Measurements from ENCODE around the gene RSAD1. TPM values are rescaled to one million over a fixed set of nuclear protein-coding genes. Genes with fewer than 3 reads are reported as not detected.

Gene RSAD1
- total and polyA plus RNA-seq, 10 of the 15 experiments (the other 5 are each of a cell fraction or from before 2014, with no cell fraction given): 2.5 to 28.1 (median 22.6) TPM

DNA sequence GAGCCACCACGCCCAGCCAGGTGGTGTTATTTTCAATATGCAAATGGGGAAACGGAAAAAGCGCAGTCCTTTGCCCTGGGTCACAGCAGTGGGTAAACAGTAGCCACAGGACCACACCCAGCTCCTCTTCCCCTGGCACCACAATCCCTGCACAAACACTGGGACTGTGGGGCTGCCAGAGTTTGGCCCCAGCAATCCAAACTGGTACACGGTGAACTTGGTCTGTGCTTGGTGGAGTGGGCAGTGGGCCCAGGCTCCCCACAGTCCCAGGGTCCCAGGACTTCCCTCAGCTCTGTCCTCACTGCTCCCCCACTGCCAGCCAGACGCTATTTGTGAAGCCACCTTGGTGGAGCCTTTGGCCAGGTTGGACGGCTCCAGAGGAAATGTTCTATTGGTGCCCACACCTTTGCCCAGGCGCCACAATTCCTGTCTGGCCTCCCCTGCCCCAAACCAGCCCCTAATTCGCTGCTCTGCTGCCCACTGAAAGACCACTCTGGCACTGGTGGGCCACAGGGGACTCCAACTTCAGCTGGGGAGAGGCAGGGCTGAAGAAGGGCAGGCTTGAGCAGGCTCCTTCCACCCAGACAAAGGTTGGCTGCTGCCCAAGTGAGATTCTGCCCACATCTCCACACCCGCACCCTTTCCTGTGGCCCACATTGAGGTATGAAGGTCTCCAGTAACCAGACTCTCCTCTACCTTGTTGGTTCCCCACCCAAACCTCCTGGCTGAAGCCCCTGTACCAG is 12.1 kb upstream of the RSAD1 start:
- Histone ChIP-seq H3K27me3 (replicated peaks in 1 of 2; ENCODE audit: control insufficient read depth in 2 of 2, insufficient read depth in 2 of 2, low read length in 1 of 2) (peaks cover 0 to 3% of the 10 kb centered on the region in 2 experiments; a peak in 2 of 4 replicates), H3K4me3 (no peak overlapping the region), H3K36me3 (ENCODE audit: control insufficient read depth in 2 of 2, insufficient read depth in 2 of 2, low read length in 1 of 2) (no peaks in the 10 kb centered on the region), H3K4me2 (ENCODE audit: control insufficient read depth, insufficient read depth) (no peak overlapping the region), H2AFZ (ENCODE audit: control insufficient read depth, low read depth, low read length) (no peak overlapping the region), H3K79me2 (ENCODE audit: control insufficient read depth, insufficient read depth, low read length) (no peaks in the 10 kb centered on the region), H3K9ac (ENCODE audit: control insufficient read depth, insufficient read depth, low read length) (no peak overlapping the region), H3K27ac (ENCODE audit: control insufficient read depth, insufficient read depth) (no peak overlapping the region), H3K9me3 (replicated peaks; ENCODE audit: control insufficient read depth, insufficient read depth, low read length) (no peaks in the 10 kb centered on the region), H4K20me1 (ENCODE audit: control insufficient read depth, insufficient read depth) (no peaks in the 10 kb centered on the region), H3K4me1 (ENCODE audit: control insufficient read depth, insufficient read depth, low read length) (no peaks in the 10 kb centered on the region)
- DNase-seq (ENCODE audit: low read depth, low spot score) (no peak), ATAC-seq (peak; percentile 33; the same call in 2 of the 3 replicates), FAIRE-seq (no peak)
- ChIA-PET CTCF (no interaction called here), RAD21 (ENCODE audit: unreplicated experiment) (no interaction called here), POLR2A (interaction anchor here (0.6 to 0.7 kb wide), 2 partner anchors 84 to 124 kb away, joined by 4 to 5 read pairs; no protein-coding TSS in a partner anchor), SMC1A (ENCODE audit: uncharacterized antibody, unreplicated experiment) (no interaction called here)
- no TSS peak for BruUV-seq (replicated peaks)
- in situ Hi-C loops (cut with MboI) (no loop called here), intact Hi-C loops (cut with micrococcal nuclease; ENCODE audit: unreplicated experiment) (no loop called here)
- 4% methylated on average over 9 of the region's 9 CpGs for WGBS (ENCODE audit: insufficient coverage, insufficient replicate concordance, low lambda C conversion rate, missing lambda C conversion rate)
- TF ChIP-seq, protein P1, sequence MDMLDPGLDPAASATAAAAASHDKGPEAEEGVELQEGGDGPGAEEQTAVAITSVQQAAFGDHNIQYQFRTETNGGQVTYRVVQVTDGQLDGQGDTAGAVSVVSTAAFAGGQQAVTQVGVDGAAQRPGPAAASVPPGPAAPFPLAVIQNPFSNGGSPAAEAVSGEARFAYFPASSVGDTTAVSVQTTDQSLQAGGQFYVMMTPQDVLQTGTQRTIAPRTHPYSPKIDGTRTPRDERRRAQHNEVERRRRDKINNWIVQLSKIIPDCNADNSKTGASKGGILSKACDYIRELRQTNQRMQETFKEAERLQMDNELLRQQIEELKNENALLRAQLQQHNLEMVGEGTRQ (IDR thresholded peaks at IDR 0.05; ENCODE audit: borderline replicate concordance, low read depth, low read length): no peak
- TF ChIP-seq SMAD5 (IDR thresholded peaks at IDR 0.05; ENCODE audit: low read depth): no peak

DNA sequence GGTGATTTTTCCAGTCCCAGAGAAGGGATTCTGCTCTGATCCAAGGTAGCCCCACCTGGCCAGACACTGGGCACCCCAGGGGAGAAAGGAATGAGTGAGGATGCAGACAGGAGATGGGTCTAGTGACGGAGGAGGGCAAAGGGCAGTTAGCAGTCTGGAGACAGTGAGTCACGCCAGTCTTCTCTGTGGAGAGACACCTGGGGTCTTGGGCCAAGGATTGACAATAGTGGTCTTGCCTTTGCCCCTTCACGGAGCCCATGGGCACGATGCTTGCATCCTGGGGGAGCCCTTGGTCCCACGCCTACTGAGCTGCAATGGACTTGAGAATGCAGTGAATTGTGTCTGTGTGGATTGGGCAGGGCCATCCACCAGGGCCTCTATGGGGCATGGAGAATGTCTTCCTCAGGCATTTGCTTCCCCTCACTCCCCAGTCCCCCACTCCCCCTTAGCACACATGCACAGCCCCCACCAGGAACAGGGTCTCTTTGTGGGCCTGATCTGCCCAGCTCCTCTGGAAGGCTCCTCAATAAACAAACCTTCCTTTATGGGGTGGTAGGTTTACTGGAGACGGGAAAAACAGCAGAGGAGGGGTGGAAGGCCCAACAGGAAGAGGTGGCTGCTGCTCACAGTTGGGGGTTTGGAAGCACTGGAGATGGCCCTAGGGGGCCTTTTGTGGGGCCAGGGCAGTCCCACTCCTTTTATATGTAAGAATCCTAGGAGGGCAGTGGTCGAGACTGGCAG is 11.4 kb upstream of the RSAD1 start:
- BruUV-seq (replicated peaks): no TSS peak
- Histone ChIP-seq H3K4me2 (ENCODE audit: control insufficient read depth, insufficient read depth) (no peak overlapping the region), H3K4me1 (ENCODE audit: control insufficient read depth, insufficient read depth, low read length) (no peaks in the 10 kb centered on the region), H3K79me2 (ENCODE audit: control insufficient read depth, insufficient read depth, low read length) (no peaks in the 10 kb centered on the region), H2AFZ (ENCODE audit: control insufficient read depth, low read depth, low read length) (no peak overlapping the region), H4K20me1 (ENCODE audit: control insufficient read depth, insufficient read depth) (no peaks in the 10 kb centered on the region), H3K4me3 (no peak overlapping the region), H3K36me3 (ENCODE audit: control insufficient read depth in 2 of 2, insufficient read depth in 2 of 2, low read length in 1 of 2) (no peaks in the 10 kb centered on the region), H3K9me3 (replicated peaks; ENCODE audit: control insufficient read depth, insufficient read depth, low read length) (no peaks in the 10 kb centered on the region), H3K9ac (ENCODE audit: control insufficient read depth, insufficient read depth, low read length) (no peak overlapping the region), H3K27ac (ENCODE audit: control insufficient read depth, insufficient read depth) (no peak overlapping the region), H3K27me3 (replicated peaks in 1 of 2; ENCODE audit: control insufficient read depth in 2 of 2, insufficient read depth in 2 of 2, low read length in 1 of 2) (peaks cover 0 to 3% of the 10 kb centered on the region in 2 experiments; a peak in 2 of 4 replicates)
- ATAC-seq (no peak), FAIRE-seq (no peak), DNase-seq (ENCODE audit: low read depth, low spot score) (no peak)
- in situ Hi-C loops (cut with MboI) (no loop called here), intact Hi-C loops (cut with micrococcal nuclease; ENCODE audit: unreplicated experiment) (no loop called here)
- POLR2A ChIA-PET: no interaction called here
- CTCF ChIA-PET: interaction anchor here (0.6 to 0.7 kb wide), 2 partner anchors 15 to 105 kb away, joined by 3 read pairs; no protein-coding TSS in a partner anchor
- RAD21 ChIA-PET (ENCODE audit: unreplicated experiment): no interaction called here
- TF ChIP-seq POLR2A (IDR thresholded peaks at IDR 0.05; ENCODE audit: low read depth, low read length): no peak
- TF ChIP-seq MYC (IDR thresholded peaks at IDR 0.05; ENCODE audit: insufficient read depth, insufficient read length, insufficient replicate concordance, low read length, severe bottlenecking): no peak
- no peak for TF ChIP-seq JUNB (IDR thresholded peaks at IDR 0.05)
- TF ChIP-seq CEBPB (IDR thresholded peaks at IDR 0.05; ENCODE audit: borderline replicate concordance in 1 of 2, low read depth in 2 of 2, low read length in 2 of 2): no peak
- no peak for TF ChIP-seq TBL1XR1 (IDR thresholded peaks at IDR 0.05; ENCODE audit: low read depth, low read length)
- no peak for TF ChIP-seq RUNX3 (IDR thresholded peaks at IDR 0.05; ENCODE audit: low read length)
- TF ChIP-seq NR2C2 (IDR thresholded peaks at IDR 0.05; ENCODE audit: borderline replicate concordance, control insufficient read depth, insufficient read length, low read depth): no peak
- no peak for TF ChIP-seq CBFB (IDR thresholded peaks at IDR 0.05; ENCODE audit: low read depth)
- no peak for TF ChIP-seq TCF12 (IDR thresholded peaks at IDR 0.05; ENCODE audit: low read depth, low read length)
- no peak for TF ChIP-seq POU2F2 (IDR thresholded peaks at IDR 0.05; ENCODE audit: borderline replicate concordance, low read depth, low read length)
- no peak for TF ChIP-seq CHD1 (IDR thresholded peaks at IDR 0.05; ENCODE audit: low read depth, low read length)
- TF ChIP-seq WRNIP1 (IDR thresholded peaks at IDR 0.05; ENCODE audit: borderline replicate concordance, low read depth, low read length): no peak
- TF ChIP-seq RBBP5 (conservative IDR thresholded peaks at IDR 0.05): no peak
- no peak for TF ChIP-seq SP1 (IDR thresholded peaks at IDR 0.05; ENCODE audit: low read depth, low read length)
- WGBS (ENCODE audit: insufficient coverage, insufficient replicate concordance, low lambda C conversion rate, missing lambda C conversion rate): 33% methylated on average over 7 of the region's 7 CpGs
- SMC1A ChIA-PET (ENCODE audit: uncharacterized antibody, unreplicated experiment): no interaction called here

Data from GM12878 (cell line).